Germinal center (tissue), 1 donor: ENCODE data around the gene CASQ2.

Source experiments
- DNase-seq: peaks from one replicate; pipeline ENCODE4 v3.0.0; 2012; ENCODE audit warnings: mixed read lengths, low spot score

Gene CASQ2

DNA sequence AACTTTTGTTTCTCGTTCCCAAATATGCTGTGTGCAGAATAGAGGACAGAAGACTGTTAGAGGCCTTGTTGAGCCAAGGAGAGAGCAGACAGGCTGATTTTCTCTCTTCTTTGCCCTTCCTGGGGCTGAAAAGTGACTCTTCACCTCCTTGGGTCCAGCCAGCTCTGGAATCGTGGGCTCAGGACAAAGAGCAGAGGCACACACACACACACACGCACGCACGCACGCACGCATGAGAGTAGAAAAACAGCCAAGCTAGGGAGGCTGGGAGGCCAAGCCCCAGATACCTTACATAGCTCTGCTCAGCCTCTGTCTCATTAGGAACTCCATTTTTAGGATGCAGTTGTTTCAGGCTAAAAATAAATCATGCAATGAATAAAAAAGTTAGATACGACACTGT lies at the start of gene CASQ2:
TSS of gene CASQ2 (minus strand) at position 166 of the 400 bp plus-strand sequence. CDS start 173 bp downstream, outside the sequence.
- no peak for DNase-seq

DNA sequence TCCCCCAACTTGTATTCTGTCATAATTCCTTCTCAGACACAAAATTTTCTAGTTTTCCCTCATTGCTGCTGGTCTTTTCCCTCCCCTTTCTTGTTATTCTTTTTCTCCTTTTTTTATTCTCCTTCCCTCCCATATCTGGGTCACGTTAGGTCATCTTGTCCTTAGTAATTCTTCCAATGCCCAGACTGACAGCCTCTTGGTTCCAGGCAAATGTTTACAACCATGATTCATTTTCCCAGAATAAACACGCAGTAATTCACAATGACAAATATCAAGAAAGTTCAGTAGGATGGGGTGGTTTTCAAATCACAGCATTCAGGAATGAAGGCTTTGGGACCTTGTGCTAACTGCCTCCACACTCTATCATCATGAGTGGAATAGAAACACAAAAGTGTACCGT lies 47.2 kb upstream of the CASQ2 start:
- DNase-seq: no peak

DNA sequence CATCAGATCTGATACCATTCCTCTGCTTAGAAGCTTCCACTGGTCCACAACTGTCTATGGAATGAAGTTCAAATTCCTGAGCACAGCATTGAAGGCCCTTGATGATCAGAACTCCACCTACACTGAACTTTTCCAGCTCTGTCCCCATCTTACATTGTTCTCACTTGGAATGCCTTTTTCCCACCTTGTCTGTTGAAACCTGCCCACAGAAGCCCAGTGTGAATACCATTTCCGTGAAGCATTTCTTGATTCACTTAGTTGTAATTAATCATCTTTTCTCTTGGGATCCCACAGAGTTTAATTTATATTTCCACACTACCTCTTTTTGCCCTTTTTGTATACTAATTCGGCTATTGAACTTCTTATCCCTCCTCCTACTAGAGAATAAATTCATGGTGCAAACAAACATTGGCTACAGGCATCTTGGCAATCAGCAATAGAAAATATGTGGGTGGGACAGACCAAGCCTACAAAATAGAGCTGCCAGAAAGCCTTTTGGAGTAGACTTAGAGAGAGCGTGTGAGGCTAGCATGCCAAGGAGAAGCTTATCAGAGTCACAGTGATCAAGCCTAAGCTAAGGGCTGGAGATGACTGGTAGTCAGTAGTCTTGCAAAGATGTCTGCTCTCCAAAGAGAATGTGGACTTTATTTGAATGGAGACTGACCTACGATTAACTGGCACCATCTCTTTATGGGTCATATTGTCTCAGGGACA lies 46.3 kb upstream of the CASQ2 start:
- DNase-seq: no peak

DNA sequence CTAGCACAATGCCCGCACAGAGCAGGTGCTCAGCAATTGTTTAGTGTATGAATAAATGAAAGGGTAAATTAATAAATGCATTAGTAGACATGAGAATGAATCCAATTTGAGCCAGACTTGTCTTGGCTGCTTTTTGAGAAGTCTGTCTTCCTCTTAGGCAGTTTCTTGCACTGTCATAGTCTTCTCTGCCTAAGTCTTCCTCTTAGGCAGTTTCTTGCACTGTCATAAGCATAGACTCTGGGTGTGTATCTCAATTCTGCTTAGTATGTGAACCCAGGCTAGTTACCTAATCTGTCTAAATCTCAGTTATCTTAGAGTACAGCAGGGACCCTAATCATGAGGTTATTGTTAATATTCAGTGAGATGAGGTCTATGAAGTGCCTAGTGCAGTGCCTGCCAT lies 45.2 kb upstream of the CASQ2 start:
- no peak for DNase-seq

DNA sequence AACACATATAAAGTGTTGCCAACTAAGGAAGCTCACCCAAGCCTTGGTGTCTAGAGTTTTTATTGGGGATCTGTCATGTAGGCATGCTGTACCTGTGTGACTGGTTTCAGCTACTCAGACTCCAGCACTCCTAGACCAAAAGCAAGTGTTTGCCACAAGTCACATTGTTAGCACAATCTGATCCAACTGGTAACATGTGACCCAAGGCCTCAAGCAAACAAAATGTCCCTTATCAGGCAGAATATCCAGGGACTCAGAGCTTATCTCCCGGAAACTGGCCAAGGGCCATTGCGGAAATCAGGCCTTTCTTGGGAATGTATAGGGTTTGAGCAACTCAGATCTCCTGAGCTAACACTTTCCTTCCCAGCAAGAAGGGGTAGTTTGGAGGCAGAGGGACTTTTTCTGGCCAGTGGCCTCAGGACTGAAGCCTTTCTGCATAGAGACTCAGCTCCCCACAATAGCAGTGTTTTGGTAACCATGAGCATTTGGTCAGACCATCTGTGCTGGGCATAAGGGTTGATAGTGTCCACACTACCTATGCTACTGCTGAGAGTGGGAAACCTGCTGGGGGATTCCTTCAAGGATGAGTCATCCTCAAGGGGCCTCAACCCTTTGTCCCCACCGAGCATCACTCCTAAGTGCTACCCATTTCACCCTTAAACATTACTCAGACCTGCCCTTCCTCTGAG lies 42.8 kb upstream of the CASQ2 start:
- no peak for DNase-seq

DNA sequence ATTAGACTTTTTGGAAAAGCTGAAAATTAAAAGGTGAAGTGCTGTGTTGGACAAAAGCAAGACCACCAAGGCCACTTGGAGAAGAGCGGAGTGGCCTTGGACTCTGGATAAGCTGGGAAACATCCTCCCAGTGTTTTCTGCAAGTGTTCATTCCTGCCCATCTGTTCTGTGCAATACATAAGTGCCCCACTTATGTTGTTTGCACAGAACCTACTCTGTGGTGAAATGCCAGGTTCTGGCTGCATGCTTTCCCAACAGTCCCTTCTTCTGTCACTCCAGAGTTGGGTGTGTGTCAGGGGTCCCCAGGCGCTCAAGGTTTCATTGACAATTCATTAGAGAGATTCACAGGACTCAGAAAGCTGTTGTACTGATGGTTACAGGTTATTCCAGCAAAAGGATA lies 42.1 kb upstream of the CASQ2 start:
- DNase-seq: no peak

DNA sequence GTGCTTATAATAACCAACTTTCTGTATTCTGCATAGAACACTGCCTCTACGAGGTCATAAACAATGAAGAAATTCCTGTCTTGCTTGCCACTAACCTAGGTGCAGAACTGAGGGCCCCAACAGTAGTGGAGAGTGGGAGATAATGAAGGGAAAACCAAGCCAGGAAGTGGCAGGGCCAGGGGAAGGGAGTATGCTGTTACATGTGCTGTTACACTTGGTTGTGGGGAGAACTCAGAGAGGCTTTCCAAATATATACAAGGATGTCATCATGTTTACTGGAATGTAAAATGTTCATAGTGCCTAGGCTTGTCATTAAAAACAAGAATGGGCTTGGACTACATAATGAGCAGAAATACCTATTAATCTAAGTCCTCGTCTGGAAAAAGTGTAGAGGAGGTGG lies 41.3 kb upstream of the CASQ2 start:
- DNase-seq: no peak

DNA sequence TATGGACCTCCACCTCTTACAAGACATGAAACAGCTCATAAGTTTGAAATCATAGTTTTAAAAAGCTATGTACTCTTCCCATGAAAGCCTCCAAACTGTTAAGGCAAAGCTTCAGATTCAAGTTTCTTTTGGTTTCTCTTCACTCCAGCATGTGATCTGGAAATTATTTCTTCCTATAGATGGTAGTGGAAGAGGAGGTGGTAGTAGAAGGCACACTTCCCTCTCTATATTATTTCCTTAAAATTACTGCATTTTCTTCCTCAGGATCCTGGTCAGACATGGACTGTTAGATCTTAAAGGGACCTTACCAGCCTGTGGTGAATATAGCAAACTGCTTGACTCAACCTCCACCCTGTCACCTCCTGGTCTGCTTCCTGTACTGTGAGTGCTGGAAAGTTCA lies 40.6 kb upstream of the CASQ2 start:
- DNase-seq: no peak

DNA sequence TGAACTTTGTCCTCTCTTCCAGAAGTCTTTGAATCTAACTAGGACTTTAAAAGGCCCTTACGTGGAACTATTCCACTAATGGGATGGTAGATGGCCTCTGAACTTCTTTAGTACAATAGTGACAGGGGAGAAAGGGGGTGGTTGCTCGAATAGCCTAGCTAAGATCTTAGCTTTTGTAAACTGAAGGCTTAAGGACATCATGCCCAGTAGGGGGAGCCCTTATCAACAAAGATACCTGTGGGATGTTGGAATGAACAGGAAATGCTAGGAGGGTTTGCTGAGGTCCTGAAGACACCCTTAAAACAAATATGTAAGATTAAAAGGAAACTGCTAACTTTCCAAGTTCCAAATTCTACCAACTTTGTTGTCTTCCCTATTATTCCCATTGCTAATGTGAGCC lies 39.2 kb upstream of the CASQ2 start:
- DNase-seq: peak; percentile 36

DNA sequence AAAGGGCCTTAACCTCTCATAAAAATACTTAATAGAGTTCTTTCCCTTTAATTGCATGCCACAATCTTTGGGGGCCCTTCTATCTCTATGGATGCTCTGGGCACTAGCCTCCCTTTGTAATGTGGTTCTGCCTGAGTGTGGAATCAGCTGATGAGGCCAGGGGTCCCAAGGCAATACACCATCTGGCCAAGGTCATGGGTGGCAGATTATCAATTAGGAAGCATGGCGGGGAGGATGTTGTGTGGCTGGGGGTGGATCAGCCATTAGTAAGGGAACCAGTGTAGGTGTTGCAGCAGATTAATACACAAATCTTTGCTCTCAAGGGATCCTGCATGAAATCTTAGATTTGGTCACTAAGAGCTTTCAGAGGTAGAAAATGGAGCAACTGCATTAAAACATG lies 37.1 kb upstream of the CASQ2 start:
- DNase-seq: no peak

DNA sequence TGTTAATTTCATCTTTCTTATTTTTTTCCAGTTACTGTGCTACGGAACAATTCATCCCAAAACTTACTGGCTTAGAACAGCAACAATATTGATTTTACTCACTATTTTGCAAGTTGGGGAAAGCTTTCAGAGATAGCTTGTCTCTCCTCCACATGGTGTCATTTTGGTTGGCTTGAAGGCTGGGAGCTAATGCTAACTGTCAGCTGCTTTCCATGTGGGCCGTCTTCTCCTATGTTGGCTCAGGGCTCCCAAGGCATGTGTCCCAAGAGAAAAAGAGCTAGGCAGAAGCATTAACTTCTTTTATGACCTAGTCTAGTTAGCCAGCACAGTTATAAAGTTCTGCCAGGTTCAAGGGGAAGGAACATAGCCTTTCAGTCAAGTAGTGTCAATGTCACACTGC lies 33.9 kb upstream of the CASQ2 start:
- DNase-seq: no peak

DNA sequence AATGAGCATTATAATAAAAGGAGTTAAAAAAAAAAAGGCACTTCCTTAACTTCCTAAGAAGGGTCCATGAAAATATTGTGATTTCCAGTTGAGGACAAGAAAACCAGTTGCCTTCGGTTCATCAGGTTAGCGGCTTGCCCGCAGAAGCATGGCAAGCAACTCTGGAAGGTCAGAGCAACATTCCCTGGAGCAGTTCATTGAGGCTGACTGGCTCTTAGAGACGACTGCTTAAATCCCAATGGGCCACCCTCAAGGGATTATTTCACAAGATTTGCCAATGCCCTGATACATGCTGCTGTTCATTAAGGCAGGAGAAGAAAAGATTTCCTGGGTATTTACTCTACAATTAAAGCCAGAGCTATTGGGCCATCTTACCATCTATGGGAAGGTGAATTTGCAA lies 29.0 kb upstream of the CASQ2 start:
- no peak for DNase-seq

DNA sequence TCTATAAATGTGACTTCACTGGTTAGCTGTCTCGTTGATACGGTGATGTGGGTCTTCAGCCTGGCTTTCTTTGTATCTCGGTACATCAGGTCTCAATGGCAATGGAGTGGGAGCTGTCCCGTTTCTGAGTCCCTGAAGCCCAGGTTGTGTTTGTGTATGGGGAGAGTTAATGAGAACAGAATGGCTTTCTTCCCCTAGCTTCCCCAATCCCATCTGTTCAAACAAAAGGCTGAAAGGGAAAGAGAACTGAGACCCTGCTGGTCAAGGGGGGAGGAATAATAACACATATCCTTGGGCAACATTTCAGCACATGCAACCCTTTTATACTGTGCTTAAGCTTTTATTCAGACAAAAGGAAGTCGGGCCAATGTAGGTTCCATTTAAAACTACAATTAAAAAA lies 28.4 kb upstream of the CASQ2 start:
- no peak for DNase-seq

DNA sequence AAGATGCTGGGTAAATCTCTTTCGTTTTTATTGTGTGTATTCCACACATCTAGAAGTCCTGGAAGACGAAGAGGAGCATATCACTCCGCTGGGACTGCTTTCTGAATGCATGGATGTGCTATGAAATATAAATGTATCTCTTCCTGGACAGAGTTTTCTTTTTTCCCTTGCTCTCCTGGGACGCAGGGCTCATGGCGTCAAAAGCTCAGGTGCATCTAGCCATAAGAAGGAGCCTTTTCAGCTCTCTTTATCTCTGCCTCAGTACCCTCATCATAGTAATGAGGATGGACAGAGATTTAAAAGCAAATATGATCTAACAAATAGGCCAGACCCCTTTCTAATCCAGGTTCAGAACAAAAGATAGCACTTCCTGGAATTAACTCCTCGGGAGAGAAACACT lies 27.5 kb upstream of the CASQ2 start:
- no peak for DNase-seq

DNA sequence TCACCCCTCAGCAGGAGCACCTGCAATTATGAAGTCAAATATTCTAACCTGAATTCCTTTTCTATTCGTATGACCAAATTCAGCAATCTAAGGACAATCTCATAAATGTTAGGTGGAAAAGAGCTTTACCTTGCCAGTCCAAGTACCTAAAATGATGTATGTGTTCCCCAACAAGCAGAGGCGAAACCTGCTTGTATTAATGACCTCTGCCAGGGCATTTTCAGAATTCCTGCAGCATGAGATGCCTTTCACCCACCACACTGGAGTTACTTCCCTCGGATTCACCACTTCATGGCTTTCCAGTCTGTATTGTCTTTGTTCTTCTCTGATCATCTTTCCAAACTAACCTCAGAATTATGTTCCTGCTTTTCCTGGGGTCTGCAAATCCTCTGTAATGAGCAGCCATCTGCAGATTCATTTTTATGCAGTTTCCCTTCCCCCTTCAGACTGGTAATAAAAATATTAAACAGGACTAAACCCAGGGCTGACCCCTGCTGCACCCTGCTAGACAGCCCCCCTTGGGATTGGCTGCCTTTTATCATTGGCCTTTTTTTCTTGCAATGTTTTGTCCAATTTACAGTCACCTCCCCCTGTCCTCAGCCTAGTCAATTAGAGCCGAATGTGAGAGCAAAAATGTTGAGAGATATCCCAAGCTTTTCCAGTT lies 26.6 kb upstream of the CASQ2 start:
- DNase-seq: no peak

DNA sequence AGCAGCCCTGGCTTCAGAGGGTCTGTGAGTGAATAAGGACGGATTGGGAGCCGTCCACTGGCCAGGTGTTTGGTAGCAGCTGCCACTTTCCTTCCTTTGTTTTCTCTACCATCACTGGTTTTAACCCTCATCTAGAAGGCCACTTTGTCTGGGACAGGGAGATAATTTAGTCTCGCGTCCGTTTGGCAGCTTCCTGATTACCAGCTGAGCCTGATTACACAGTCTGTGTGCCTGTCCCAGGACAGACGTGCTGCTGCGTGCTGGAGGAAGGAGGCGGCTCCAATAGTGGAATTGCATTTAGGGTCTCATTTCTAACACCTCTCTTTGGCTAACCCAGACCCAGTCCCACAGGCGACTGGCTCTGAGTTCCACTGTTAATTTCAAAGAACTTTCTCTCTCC lies 24.6 kb upstream of the CASQ2 start:
- no peak for DNase-seq

DNA sequence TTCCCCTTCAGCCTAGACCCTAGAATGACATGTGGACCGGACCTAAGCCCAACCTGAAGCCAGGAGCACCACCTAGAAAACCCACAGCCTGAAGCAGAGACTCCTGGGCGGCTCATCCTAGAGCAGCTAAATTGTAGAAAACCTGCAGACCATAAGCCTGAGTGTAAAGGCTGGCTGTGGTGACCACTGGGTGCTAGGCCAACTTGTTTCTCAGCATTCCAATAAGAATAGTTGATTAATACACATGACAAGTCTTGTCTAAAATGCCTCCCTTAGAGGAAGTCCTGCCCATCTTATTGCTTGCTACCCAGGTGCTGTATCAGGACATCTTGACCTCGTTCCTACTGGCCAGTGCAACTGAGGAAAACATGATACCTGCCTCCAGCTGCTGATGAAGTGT lies 23.3 kb upstream of the CASQ2 start:
- no peak for DNase-seq

DNA sequence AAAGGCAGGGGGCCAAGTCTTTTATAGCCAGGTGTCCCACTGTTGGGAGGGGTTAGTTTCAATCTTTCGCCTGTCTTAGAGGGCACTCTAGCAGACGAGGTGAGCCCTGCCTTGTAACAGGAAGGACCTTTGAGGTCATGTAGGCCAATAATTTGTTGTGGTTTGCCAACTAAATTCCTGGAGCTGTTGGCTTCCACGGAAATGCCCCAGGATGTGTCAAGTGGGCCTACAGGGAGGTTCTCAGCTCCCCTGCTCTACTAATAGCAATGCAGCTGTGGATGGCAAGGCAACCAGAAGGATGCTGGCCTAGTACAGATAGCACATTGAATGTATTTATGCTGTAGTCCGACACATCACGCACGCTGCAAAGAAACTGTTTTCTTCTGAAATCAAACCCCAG lies 22.3 kb upstream of the CASQ2 start:
- no peak for DNase-seq

DNA sequence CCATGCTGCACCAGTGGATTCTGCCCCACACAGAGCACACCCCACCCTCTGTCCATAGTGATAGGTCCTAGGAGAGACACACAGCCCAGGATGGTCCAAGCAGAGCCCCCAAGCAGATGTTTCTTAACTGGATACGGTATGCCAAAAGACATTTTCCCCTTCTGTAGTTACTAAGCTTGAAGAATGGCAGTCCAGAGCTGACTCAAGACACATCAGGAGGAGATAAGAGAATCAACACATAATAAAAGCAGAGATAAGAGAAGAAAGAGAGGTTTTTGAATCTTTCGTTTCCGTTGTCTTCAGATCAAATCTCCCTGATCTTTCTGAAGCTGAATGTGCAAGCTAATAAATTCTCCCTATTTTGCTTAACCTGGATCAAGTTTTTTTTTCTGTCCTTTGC lies 21.8 kb upstream of the CASQ2 start:
- no peak for DNase-seq

DNA sequence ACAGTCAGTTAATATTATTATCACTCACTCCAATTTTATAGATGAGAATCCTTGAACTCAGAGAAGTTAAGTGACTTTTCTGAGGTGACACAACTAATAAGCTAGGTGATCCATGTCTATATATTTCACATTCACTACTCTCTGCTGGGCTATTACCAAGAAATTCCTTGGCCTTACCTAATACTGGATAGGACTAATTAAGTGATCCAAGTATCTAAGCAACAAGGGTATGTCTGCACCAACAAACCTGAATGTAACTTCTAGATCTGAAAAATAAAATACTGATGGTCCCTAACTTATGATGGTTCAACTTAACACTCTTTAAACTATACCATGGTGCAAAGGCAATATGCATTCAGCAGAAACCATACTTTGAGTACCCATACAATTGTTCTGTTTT lies 14.8 kb upstream of the CASQ2 start:
- no peak for DNase-seq

DNA sequence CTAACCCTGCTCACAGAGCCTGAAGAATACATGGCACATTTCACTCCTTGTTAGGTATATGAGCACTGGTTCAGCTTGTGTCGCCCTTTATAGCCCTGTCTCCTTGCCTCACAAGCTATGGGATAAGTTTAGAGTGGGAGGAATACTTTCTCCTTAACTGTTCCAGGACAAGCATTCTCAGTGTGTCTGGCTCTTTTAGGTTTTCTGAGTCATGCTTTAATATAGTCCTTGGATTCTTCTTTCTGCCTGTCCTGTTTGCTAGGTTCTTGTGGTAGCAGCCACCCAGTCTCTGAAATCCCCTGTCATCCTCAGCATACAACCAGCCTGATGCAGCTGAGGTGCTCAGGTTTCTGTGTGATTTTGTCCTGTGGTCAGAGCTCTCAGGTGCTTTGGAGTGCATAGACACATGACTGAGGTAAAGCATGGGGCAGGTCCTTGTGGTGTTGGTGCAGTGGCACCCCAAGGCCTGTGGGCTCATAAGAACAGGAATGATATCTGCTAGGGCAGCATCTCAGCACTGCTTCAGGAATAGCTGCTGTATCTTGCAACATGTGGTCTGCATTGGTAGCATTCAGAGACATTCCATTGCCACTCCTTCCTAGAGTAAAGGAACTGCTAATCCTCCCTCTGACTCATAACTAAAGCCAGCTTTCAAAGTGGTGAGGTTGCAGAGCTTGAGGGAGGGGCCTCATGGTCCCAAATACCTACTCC lies 14.2 kb upstream of the CASQ2 start:
- no peak for DNase-seq

DNA sequence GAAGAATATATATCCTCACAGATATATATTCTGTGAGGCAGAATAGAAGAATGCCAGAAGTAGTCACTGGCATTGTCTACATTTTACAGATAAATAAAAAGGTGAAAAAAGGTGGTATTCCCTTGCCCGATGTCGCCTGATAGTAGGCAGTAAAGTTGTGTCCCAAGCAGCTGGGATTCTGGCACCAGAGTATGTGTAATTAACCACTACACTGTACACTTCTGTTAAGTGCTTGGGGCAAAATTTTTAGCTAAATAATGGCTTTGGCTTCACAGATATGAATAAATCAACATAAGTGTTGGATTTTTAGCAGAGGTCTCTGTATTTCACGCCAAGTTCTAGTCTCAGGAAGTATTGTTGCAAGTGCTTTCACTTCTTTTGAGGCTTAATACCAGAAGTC lies 13.3 kb upstream of the CASQ2 start:
- DNase-seq: no peak

DNA sequence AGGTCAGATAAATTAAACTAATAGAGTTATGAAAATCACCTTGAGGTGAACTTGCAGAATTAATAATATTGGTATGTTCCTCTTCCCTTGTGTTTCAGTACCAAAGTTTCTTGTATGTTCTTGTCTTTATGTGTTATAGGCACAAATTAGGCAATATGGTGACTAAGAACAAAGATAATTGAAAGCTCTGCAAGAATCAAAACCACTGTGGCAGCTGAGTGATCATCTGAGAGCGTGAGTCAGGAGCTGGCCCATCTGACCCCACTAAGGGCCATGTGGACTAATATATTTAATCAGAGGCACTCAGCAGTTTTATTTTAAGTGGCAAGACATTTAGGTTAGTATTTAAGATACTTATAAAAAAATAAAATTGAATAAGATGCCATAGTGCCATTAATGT lies 12.8 kb upstream of the CASQ2 start:
- no peak for DNase-seq
